GM18861 (cell line): Measurements from ENCODE around the gene NMNAT1.
A peak's percentile ranks its signal among the peaks of the same experiment; 100 is the strongest.
"Not testable (repeated sequence)": the region's sequence is repeated elsewhere in the genome, so short reads cannot be mapped to it uniquely, and the experiment has no call there.

Experiments
- ATAC-seq: cut with Tn5 transposase; IDR thresholded peaks from one replicate; pipeline ENCODE4 v1.9.1; 2021; ENCODE audit not compliant: unreplicated experiment

The NMNAT1 gene

GRCh38 chr1:10014016-10014415 is 70.7 kb downstream of the NMNAT1 start:
- ATAC-seq, result no peak

DNA sequence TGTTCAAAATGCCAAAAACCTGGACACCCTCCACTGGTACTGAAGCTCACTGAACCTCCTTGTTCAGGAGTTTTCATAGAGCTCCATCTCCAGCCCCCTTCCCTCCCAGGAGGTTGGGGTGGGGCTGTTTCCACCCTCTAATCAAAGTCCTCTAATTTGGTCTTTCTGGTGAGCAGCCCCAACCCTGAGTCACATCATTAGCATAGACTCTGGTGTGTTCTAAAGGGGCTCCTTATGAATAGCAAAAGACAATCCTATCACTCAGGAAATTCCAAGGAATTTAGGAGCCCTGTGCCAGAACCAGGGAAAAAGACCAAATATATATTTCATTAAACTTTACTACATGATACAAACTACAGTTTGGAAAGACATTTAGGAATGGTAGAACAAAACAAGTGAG is 76.3 kb downstream of the NMNAT1 start:
- no peak for ATAC-seq

DNA sequence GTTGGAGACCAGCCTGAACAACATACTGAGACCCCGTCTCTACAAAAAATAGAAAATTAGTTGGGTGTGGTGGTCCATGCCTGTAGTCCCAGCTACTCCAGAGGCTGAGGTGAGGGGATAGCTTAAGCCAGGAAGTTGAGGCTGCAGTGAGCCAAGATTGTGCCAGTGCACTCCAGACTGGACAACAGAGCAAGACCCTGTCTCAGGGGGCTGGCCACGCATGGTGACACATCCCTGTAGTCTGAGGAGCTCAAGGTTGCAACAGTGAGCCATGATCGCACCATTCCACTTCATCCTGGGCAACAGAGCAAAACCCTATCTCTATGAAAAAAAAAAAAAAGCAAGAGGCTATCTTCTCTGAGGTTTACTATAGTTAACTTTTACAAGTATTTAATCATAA is 76.8 kb downstream of the NMNAT1 start:
- ATAC-seq, result no peak

DNA sequence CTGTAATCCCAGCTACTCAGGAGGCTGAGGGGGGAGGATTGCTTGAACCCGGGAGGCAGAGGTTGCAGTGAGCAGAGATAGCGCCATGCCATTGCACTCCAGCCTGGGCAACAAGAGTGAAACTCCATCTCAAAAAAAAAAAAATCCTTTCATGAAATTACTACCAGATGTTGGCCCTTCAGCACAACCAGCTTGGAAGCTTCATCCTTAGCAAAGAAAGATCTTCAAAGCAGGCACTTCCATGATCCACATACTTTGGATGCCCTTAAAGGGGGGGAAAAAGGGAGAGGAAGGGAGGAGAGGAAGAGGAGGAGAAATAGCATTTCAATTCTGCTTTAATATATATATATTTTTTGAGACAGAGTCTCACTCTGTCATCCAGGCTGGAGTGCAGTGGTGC is 77.4 kb downstream of the NMNAT1 start:
- ATAC-seq, result not testable (repeated sequence)

DNA sequence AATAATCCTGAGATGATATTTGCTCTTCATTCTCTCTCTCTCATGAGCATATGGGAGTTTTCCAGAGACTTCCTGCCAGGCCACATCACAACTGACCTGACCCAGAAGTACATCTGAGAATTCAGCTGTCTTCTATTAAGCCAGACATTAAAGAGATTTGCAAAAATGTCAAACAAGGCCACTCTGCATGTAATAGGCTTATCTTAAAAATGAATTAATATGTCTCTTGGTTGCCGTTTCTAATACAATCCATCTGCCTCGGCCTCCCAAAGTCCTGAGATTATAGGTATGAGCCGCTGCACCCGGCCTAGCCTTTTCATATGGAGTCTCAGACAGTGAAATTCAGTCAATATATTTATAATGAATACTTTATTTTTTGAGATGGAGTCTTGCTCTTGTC is 78.7 kb downstream of the NMNAT1 start:
- ATAC-seq, result not testable (repeated sequence)

DNA sequence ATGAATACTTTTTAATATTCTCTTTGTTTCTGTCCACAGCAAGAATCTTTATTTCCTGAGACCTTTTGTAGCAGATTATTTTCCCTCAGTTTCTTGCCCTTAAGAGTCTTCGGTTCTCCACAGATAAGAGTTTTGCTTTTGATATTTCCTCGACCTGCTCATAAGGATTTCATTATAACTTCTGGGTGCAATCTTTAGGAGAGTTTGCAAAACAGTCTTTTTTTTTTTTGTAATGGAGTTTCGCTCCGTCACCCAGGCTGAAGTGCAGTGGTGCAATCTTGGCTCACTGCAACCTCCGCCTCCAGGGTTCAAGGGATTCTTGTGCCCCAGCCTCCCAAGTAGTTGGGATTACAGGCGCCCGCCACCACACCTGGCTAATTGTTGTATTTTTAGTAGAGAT is 79.4 kb downstream of the NMNAT1 start:
- no peak for ATAC-seq

DNA sequence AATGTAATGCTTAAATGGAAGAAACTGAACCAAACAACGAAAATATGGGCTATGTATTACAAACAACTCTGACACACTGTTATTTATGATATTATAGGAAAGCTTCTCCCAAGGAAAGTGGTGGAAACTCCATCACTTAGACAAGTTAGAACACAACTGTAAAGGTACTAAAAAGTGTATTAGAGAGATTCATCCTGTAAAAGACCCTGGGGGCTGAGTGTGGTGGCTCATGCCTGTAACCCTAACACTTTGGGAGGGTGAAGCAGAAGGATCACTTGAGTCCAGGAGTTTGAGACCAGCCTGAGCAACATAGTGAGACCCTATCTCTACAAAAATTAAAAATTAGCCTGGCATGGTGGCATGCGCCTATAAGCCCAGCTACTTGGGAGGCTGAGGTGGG is 82.1 kb downstream of the NMNAT1 start:
- no peak for ATAC-seq

DNA sequence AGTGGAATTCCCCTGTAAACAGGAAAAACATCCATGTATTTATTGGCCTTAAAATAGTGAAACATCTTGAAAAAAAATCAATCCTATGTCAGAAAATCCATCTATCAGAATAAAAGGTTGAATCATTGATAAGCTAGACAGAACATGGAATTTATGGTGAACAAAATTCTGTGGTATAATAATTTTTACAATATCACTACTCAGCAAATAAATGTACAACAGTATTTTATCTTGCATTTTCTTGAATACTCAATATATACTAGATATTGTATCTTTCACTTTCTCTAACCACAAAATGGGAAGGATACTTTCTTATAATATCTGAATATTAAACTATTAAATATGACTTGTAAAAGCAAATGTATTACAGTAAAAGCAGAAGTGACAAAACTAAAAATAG is 83.8 kb downstream of the NMNAT1 start:
- ATAC-seq, result no peak

- not testable (repeated sequence) for ATAC-seq
Measured at GRCh38 chr1:10028956-10029500, 85.8 kb downstream of the NMNAT1 start.

GRCh38 chr1:10031461-10031860 is 88.2 kb downstream of the NMNAT1 start:
- no peak for ATAC-seq

DNA sequence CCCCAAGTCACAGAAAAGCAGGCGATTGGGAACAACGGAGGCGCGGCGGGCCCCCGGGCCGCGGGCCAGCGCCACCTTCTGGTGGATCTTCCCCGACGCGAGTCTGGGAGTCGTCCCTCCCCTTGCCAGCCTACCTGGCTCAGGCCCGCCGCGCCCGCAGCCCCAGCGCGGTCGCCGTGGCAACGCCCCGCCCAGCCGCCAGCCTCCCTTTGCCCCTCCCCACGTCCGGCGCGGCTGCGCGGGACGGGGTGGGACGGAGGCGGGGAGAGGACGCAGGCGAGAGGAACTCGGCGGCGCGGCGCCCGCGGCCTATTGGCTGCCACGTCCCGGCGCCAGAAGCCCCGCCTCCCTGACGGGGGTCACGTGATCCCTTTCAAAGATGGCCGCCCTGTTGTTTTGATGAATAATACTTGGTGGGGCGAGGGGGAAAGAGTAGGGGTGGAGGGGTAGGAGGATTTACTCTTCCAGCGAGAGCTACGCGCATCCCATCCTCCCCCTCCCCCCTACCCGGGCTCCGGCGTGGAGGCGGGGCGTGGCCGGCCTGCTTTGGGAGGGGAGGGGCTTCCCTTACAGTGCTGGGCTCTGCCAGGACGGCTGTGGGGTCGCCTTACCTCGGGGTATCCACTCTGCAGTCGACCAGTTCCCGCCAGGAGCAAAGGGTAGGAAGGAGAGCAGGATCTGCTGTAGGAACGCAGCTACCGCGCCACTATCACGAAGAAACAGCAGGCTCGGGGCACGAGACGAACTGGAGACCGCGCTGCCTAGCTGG is 89.5 kb downstream of the NMNAT1 start, which contains the start of gene UBE4B:
Gene UBE4B (plus strand): TSS at position 369 of the 769 bp plus-strand sequence. CDS start 713 bp downstream, outside the sequence.
- ATAC-seq, result peak; percentile 88

DNA sequence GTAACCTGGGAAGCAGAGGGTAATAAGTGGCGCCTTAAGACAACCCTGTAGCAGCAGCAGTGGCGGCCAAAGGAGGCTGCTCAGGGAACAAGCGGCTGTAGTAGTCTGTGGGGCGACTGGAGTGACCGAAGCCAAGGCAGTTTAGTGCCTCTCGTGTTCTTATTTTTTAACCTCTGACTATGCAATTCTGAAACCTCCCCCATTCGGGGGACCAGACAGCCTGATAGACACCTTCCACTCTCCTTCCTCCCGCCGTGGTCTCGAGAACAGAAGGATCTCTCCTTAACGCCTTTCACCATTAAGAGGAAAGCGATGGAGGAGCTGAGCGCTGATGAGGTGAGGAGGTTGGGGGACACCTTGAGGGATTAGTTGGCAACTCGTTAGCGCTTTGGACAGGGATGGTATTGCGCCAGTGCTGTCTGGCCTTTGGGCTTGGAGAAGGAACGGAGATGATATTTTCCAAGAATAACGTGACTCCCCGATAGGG is 90.1 kb downstream of the NMNAT1 start:
- peak; percentile 8 for ATAC-seq
